Liver (tissue), 9 donors: Measurements from ENCODE around the gene MRPL10. TPM values are rescaled to one million over a fixed set of nuclear protein-coding genes. Genes with fewer than 3 reads are reported as not detected.

Experiments
- DNase-seq: peaks from one replicate; pipeline ENCODE4 v3.0.0-alpha.2; 2017; ENCODE audit warnings: low spot score
- H3K27ac ChIP-seq, 2 donors: one replicate each; pipeline ENCODE4 v1.7.0; 2013; ENCODE audit warnings: inconsistent platforms in 2 of 2, low read length in 2 of 2, control low read depth in 1 of 2, low read depth in 1 of 2, mild to moderate bottlenecking in 1 of 2
- H3K27me3 ChIP-seq, 4 donors: one replicate each; pipeline versions ENCODE4 v1.6.1 to v1.7.0; 2013; ENCODE audit warnings: low read length in 3 of 4, inconsistent platforms in 1 of 4, mild to moderate bottlenecking in 1 of 4, moderate library complexity in 1 of 4; ENCODE audit not compliant: control insufficient read depth in 4 of 4, insufficient read depth in 4 of 4
- H3K36me3 ChIP-seq, 4 donors: one replicate each; pipeline versions ENCODE4 v1.6.1 to v1.7.0; 2013; ENCODE audit warnings: low read length in 3 of 4, mild to moderate bottlenecking in 3 of 4, low read depth in 1 of 4, moderate library complexity in 1 of 4; ENCODE audit not compliant: control insufficient read depth in 4 of 4, insufficient read depth in 3 of 4
- H3K4me1 ChIP-seq, 4 donors: one replicate each; pipeline versions ENCODE4 v1.6.1 to v1.7.0; 2013; ENCODE audit warnings: low read length in 3 of 4, mild to moderate bottlenecking in 3 of 4, moderate library complexity in 1 of 4; ENCODE audit not compliant: control insufficient read depth in 4 of 4, insufficient read depth in 4 of 4
- H3K4me3 ChIP-seq, 3 donors: one replicate each; pipeline versions ENCODE4 v1.6.1 to v1.7.0; 2013; ENCODE audit warnings: low read length in 3 of 3, control low read depth in 1 of 3, low read depth in 1 of 3, mild to moderate bottlenecking in 1 of 3
- H3K9ac ChIP-seq, 2 donors: one replicate each; pipeline ENCODE4 v1.7.0; 2013; ENCODE audit warnings: low read length in 2 of 2, mild to moderate bottlenecking in 2 of 2, moderate library complexity in 2 of 2, control low read depth in 1 of 2, low read depth in 1 of 2
- H3K9me3 ChIP-seq, 4 donors: one replicate each; pipeline versions ENCODE4 v1.6.1 to v1.7.0; 2013; ENCODE audit warnings: low read length in 3 of 4; ENCODE audit not compliant: control insufficient read depth in 4 of 4
- EGR1 ChIP-seq, 2 donors: IDR thresholded peaks; 2 replicates each; pipeline ENCODE4 v1.6.1; 2016 to 2018; ENCODE audit warnings: antibody characterized with exemption in 2 of 2, low read depth in 2 of 2
- FOXA1 ChIP-seq: IDR thresholded peaks from 2 replicates; pipeline ENCODE4 v1.6.1; 2016; ENCODE audit warnings: antibody characterized with exemption
- FOXA2 ChIP-seq: IDR thresholded peaks from 2 replicates; pipeline ENCODE4 v1.6.1; 2016; ENCODE audit warnings: antibody characterized with exemption
- GABPA ChIP-seq, 2 donors: IDR thresholded peaks in 1 of 2; conservative IDR thresholded peaks in 1 of 2; 2 replicates each; pipeline ENCODE4 v1.6.1; 2016; ENCODE audit warnings: antibody characterized with exemption in 2 of 2, mild to moderate bottlenecking in 1 of 2, moderate library complexity in 1 of 2
- HNF4A ChIP-seq, 2 donors: conservative IDR thresholded peaks; 2 replicates each; pipeline ENCODE4 v1.6.1; 2016; ENCODE audit warnings: antibody characterized with exemption in 2 of 2, mild to moderate bottlenecking in 2 of 2
- HNF4G ChIP-seq: IDR thresholded peaks from 2 replicates; pipeline ENCODE4 v1.6.1; 2016; ENCODE audit warnings: antibody characterized with exemption
- RAD21 ChIP-seq, 2 donors: IDR thresholded peaks; 2 replicates each; pipeline ENCODE4 v1.6.1; 2016; ENCODE audit warnings: antibody characterized with exemption in 2 of 2, mild to moderate bottlenecking in 2 of 2
- RXRA ChIP-seq, 2 donors: IDR thresholded peaks; 2 replicates each; pipeline ENCODE4 v1.6.1; 2017 to 2018; ENCODE audit warnings: antibody characterized with exemption in 2 of 2, mild to moderate bottlenecking in 1 of 2
- SP1 ChIP-seq: IDR thresholded peaks from 2 replicates; pipeline ENCODE4 v1.6.1; 2018; ENCODE audit warnings: antibody characterized with exemption, mild to moderate bottlenecking
- TAF1 ChIP-seq: conservative IDR thresholded peaks from 2 replicates; pipeline ENCODE4 v1.6.1; 2016; ENCODE audit warnings: antibody characterized with exemption, mild to moderate bottlenecking
- YY1 ChIP-seq: IDR thresholded peaks from 2 replicates; pipeline ENCODE4 v1.6.1; 2016; ENCODE audit warnings: antibody characterized with exemption, mild to moderate bottlenecking
- WGBS: extraction: QIAGEN DNeasy Blood & Tissue Kit; methylation state at CpG from one replicate; pipeline ENCODE4 v1.1.7; 2013; 5-methylcytosine and 5-hydroxymethylcytosine counted together
- polyA plus RNA-seq, 2 donors: library from polyadenylated mRNA; stranded (reverse) in 1 of 2; unstranded in 1 of 2; fragments of 200-250 nt in 1 of 2; fragments of >200 nt in 1 of 2; fragmentation: Nextera tagmentation in 1 of 2; extraction: Ambion mirVana in 1 of 2; gene quantifications; one replicate each; pipeline versions ENCODE4 v1.2.1 to v1.2.3, GENCODE V29; 2013 to 2015
- total RNA-seq, 2 donors: library from RNA; depleted of rRNA; stranded (reverse); fragments of >200 nt; gene quantifications; one replicate each; pipeline ENCODE4 v1.2.3, GENCODE V29; 2014
- TF ChIP-seq, protein P1 (sequence below): IDR thresholded peaks from 2 replicates; pipeline ENCODE4 v1.6.1; 2016; ENCODE audit warnings: antibody characterized with exemption
- TF ChIP-seq, protein P2 (sequence below): IDR thresholded peaks from 2 replicates; pipeline ENCODE4 v1.6.1; 2016; ENCODE audit warnings: antibody characterized with exemption
- TF ChIP-seq, protein P3 (sequence below): fragments of 150-350 bp; IDR thresholded peaks from 2 replicates; pipeline ENCODE4 v1.5.1; 2017; ENCODE audit warnings: improper control_type of control experiment, low read depth, low read length; ENCODE audit not compliant: missing input control
- TF ChIP-seq, protein P4 (sequence below): IDR thresholded peaks from 2 replicates; pipeline ENCODE4 v1.6.1; 2016; ENCODE audit warnings: antibody characterized with exemption, mild to moderate bottlenecking
- TF ChIP-seq, protein P5 (sequence below): IDR thresholded peaks from 2 replicates; pipeline ENCODE4 v1.6.1; 2016; ENCODE audit warnings: antibody characterized with exemption
- donor health status: healthy.
- donor health status: healthy.
- donor health status: healthy.
- donor health status: healthy.
- donor health status: healthy.

Gene MRPL10
- total and polyA plus RNA-seq, 4 donors = 10.2 to 24.9 (median 12.9) TPM

GRCh38 chr17:47870056-47870455 is 38.7 kb upstream of the MRPL10 start:
- 48% methylated on average over 1 of the region's 1 CpG for WGBS
- Histone ChIP-seq H3K4me3 (no peak overlapping the region), H3K27me3 (peaks cover 0 to 7% (median 0%) of the 10 kb centered on the region in 4 donors), H3K36me3 (no peaks in the 10 kb centered on the region), H3K9me3 (no peaks in the 10 kb centered on the region), H3K27ac (no peak overlapping the region), H3K4me1 (peaks cover 0 to under 1% (median 0%) of the 10 kb centered on the region in 4 donors), H3K9ac (no peak overlapping the region)
- TF ChIP-seq, protein P1, sequence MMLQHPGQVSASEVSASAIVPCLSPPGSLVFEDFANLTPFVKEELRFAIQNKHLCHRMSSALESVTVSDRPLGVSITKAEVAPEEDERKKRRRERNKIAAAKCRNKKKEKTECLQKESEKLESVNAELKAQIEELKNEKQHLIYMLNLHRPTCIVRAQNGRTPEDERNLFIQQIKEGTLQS = no peak
- TF ChIP-seq, protein P2, sequence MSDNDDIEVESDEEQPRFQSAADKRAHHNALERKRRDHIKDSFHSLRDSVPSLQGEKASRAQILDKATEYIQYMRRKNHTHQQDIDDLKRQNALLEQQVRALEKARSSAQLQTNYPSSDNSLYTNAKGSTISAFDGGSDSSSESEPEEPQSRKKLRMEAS = no peak
- TF ChIP-seq TAF1 (no peak), GABPA (IDR thresholded peaks at IDR 0.05 in 1 of 2, conservative IDR thresholded peaks at IDR 0.05 in 1 of 2) (no peak), FOXA1 (no peak), HNF4G (no peak), HNF4A (conservative IDR thresholded peaks at IDR 0.05) (no peak), RXRA (IDR thresholded peaks at IDR 0.05) (no peak), YY1 (no peak), SP1 (no peak), EGR1 (IDR thresholded peaks at IDR 0.05; ENCODE audit: low read depth in 2 of 2) (no peak), RAD21 (IDR thresholded peaks at IDR 0.05) (no peak), FOXA2 (no peak)
- TF ChIP-seq, protein P3, sequence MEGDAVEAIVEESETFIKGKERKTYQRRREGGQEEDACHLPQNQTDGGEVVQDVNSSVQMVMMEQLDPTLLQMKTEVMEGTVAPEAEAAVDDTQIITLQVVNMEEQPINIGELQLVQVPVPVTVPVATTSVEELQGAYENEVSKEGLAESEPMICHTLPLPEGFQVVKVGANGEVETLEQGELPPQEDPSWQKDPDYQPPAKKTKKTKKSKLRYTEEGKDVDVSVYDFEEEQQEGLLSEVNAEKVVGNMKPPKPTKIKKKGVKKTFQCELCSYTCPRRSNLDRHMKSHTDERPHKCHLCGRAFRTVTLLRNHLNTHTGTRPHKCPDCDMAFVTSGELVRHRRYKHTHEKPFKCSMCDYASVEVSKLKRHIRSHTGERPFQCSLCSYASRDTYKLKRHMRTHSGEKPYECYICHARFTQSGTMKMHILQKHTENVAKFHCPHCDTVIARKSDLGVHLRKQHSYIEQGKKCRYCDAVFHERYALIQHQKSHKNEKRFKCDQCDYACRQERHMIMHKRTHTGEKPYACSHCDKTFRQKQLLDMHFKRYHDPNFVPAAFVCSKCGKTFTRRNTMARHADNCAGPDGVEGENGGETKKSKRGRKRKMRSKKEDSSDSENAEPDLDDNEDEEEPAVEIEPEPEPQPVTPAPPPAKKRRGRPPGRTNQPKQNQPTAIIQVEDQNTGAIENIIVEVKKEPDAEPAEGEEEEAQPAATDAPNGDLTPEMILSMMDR = no peak
- TF ChIP-seq, protein P4, sequence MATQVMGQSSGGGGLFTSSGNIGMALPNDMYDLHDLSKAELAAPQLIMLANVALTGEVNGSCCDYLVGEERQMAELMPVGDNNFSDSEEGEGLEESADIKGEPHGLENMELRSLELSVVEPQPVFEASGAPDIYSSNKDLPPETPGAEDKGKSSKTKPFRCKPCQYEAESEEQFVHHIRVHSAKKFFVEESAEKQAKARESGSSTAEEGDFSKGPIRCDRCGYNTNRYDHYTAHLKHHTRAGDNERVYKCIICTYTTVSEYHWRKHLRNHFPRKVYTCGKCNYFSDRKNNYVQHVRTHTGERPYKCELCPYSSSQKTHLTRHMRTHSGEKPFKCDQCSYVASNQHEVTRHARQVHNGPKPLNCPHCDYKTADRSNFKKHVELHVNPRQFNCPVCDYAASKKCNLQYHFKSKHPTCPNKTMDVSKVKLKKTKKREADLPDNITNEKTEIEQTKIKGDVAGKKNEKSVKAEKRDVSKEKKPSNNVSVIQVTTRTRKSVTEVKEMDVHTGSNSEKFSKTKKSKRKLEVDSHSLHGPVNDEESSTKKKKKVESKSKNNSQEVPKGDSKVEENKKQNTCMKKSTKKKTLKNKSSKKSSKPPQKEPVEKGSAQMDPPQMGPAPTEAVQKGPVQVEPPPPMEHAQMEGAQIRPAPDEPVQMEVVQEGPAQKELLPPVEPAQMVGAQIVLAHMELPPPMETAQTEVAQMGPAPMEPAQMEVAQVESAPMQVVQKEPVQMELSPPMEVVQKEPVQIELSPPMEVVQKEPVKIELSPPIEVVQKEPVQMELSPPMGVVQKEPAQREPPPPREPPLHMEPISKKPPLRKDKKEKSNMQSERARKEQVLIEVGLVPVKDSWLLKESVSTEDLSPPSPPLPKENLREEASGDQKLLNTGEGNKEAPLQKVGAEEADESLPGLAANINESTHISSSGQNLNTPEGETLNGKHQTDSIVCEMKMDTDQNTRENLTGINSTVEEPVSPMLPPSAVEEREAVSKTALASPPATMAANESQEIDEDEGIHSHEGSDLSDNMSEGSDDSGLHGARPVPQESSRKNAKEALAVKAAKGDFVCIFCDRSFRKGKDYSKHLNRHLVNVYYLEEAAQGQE = no peak
- TF ChIP-seq, protein P5, sequence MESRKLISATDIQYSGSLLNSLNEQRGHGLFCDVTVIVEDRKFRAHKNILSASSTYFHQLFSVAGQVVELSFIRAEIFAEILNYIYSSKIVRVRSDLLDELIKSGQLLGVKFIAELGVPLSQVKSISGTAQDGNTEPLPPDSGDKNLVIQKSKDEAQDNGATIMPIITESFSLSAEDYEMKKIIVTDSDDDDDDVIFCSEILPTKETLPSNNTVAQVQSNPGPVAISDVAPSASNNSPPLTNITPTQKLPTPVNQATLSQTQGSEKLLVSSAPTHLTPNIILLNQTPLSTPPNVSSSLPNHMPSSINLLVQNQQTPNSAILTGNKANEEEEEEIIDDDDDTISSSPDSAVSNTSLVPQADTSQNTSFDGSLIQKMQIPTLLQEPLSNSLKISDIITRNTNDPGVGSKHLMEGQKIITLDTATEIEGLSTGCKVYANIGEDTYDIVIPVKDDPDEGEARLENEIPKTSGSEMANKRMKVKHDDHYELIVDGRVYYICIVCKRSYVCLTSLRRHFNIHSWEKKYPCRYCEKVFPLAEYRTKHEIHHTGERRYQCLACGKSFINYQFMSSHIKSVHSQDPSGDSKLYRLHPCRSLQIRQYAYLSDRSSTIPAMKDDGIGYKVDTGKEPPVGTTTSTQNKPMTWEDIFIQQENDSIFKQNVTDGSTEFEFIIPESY = no peak
- no peak for DNase-seq

DNA sequence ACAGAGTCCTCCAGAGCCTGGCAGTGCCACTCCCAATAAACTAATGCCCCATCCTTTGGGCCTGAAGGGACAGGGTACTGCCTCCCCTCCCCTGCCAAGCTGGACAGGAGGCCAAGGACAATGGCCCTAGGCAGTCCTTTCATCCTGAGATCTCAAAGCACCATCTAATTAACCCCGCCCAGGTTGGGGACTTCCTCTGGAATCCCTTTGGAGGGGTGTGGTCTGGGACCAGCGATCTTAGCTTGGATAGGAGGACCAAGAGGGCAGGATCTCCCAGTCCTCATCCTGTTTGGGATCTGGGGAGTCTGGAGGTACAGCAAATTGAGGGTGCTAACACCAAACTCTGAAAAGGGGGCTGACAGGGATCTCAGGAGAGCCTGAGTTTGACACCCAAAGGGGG is 37.8 kb upstream of the MRPL10 start:
- Histone ChIP-seq H3K9ac (no peak overlapping the region), H3K36me3 (no peaks in the 10 kb centered on the region), H3K27me3 (peaks cover 0 to 7% (median 0%) of the 10 kb centered on the region in 4 donors), H3K27ac (no peak overlapping the region), H3K4me1 (no peaks in the 10 kb centered on the region), H3K9me3 (no peaks in the 10 kb centered on the region), H3K4me3 (no peak overlapping the region)
- WGBS = 44% methylated on average over 2 of the region's 2 CpGs
- TF ChIP-seq, protein P4 = no peak
- TF ChIP-seq HNF4G = no peak
- DNase-seq = no peak
